Measurements from ENCODE around the gene COL23A1. TPM values are rescaled to one million over a fixed set of nuclear protein-coding genes. Genes with fewer than 3 reads are reported as not detected.
"Not testable (repeated sequence)": the region's sequence is repeated elsewhere in the genome, so short reads cannot be mapped to it uniquely, and the experiment has no call there.

COL23A1 gene
- polyA plus RNA-seq, 1 donor (not counting 4 experiments of a cell fraction or from before 2014, with no cell fraction given): not detected

- no peak overlapping the region for H3K4me2 ChIP-seq (ENCODE audit: control insufficient read depth, extremely low read depth, insufficient read depth, low read depth, low read length)
- no peaks in the 10 kb centered on the region for H3K27me3 ChIP-seq (ENCODE audit: control insufficient read depth, extremely low read depth, insufficient read depth, low read length)
- no peaks in the 10 kb centered on the region for H3K79me2 ChIP-seq (ENCODE audit: control insufficient read depth, insufficient read depth, low read length)
- H3K4me1 ChIP-seq (ENCODE audit: control insufficient read depth, extremely low read depth, insufficient read depth, low read length): no peaks in the 10 kb centered on the region
- no peak overlapping the region for H2AFZ ChIP-seq (ENCODE audit: control insufficient read depth, low read length)
- H3K27ac ChIP-seq (ENCODE audit: control insufficient read depth, insufficient read depth, low read length): no peak overlapping the region
- H3K36me3 ChIP-seq (ENCODE audit: control insufficient read depth in 2 of 2, extremely low read depth in 1 of 2, insufficient read depth in 2 of 2, low read length in 2 of 2): no peaks in the 10 kb centered on the region
- TF ChIP-seq EZH2 (IDR thresholded peaks at IDR 0.05; ENCODE audit: low read length) (no peak), CTCF (optimal IDR thresholded peaks at IDR 0.05 in 1 of 3, IDR thresholded peaks at IDR 0.05 in 1 of 3, conservative IDR thresholded peaks at IDR 0.05 in 1 of 3; ENCODE audit: extremely low read depth in 1 of 3, insufficient read depth in 2 of 3, low read length in 3 of 3) (no peak)
- H3K9me3 ChIP-seq (ENCODE audit: control insufficient read depth, low read depth, low read length): no peaks in the 10 kb centered on the region
- dilution Hi-C loops (cut with MboI; ENCODE audit: extremely low pct_ligation_motif_present, low sequenced_read_pairs): no loop called here
- no peak overlapping the region for H3K9ac ChIP-seq (ENCODE audit: control insufficient read depth, extremely low read depth, insufficient read depth, low read length)
- no peaks in the 10 kb centered on the region for H3K9me1 ChIP-seq (ENCODE audit: control insufficient read depth, extremely low read depth, insufficient read depth, low read length)
- no peak for FAIRE-seq
- no peaks in the 10 kb centered on the region for H4K20me1 ChIP-seq (ENCODE audit: control insufficient read depth, extremely low read depth, insufficient read depth, low read length)
- DNase-seq (ENCODE audit: low read depth, low spot score): no peak
- H3K4me3 ChIP-seq (ENCODE audit: control insufficient read depth in 2 of 3, extremely low read depth in 1 of 3, insufficient read depth in 2 of 3, low read depth in 1 of 3, low read length in 3 of 3): no peak overlapping the region
Measured at GRCh38 chr5:178304761-178305645, 285.2 kb downstream of the COL23A1 start.

DNA sequence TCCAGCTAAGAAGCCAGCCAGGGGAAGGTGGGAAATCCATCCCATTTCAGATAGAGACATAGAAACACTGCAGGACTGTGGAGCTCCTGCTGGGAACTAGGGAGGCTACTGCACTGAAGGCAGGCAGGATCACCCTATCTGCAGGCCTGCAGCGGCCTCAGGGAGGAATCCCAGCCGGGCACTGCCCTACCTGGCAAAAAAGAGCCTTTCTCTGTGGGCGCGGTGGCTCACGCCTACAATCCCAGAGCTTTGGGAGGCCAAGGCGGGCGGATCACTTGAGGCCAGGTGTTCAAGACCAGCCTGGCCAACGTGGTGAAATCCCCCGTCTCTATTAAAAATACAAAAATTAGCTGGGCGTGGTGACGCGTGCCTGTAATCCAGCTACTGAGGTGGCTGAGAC is 286.2 kb downstream of the COL23A1 start:
- Histone ChIP-seq H3K27me3 (ENCODE audit: control insufficient read depth, extremely low read depth, insufficient read depth, low read length) (no peaks in the 10 kb centered on the region), H2AFZ (ENCODE audit: control insufficient read depth, low read length) (no peak overlapping the region), H3K9ac (ENCODE audit: control insufficient read depth, extremely low read depth, insufficient read depth, low read length) (no peak overlapping the region), H3K9me3 (ENCODE audit: control insufficient read depth, low read depth, low read length) (no peaks in the 10 kb centered on the region), H3K36me3 (ENCODE audit: control insufficient read depth in 2 of 2, extremely low read depth in 1 of 2, insufficient read depth in 2 of 2, low read length in 2 of 2) (no peaks in the 10 kb centered on the region), H3K9me1 (ENCODE audit: control insufficient read depth, extremely low read depth, insufficient read depth, low read length) (no peaks in the 10 kb centered on the region), H3K27ac (ENCODE audit: control insufficient read depth, insufficient read depth, low read length) (no peak overlapping the region), H4K20me1 (ENCODE audit: control insufficient read depth, extremely low read depth, insufficient read depth, low read length) (no peaks in the 10 kb centered on the region), H3K79me2 (ENCODE audit: control insufficient read depth, insufficient read depth, low read length) (no peaks in the 10 kb centered on the region), H3K4me2 (ENCODE audit: control insufficient read depth, extremely low read depth, insufficient read depth, low read depth, low read length) (no peak overlapping the region), H3K4me1 (ENCODE audit: control insufficient read depth, extremely low read depth, insufficient read depth, low read length) (no peaks in the 10 kb centered on the region), H3K4me3 (ENCODE audit: control insufficient read depth in 2 of 3, extremely low read depth in 1 of 3, insufficient read depth in 2 of 3, low read depth in 1 of 3, low read length in 3 of 3) (no peak overlapping the region)
- dilution Hi-C loops (cut with MboI; ENCODE audit: extremely low pct_ligation_motif_present, low sequenced_read_pairs): no loop called here
- no peak for FAIRE-seq
- DNase-seq (ENCODE audit: low read depth, low spot score): no peak
- no peak for TF ChIP-seq CTCF (optimal IDR thresholded peaks at IDR 0.05 in 1 of 3, IDR thresholded peaks at IDR 0.05 in 1 of 3, conservative IDR thresholded peaks at IDR 0.05 in 1 of 3; ENCODE audit: extremely low read depth in 1 of 3, insufficient read depth in 2 of 3, low read length in 3 of 3)
- no peak for TF ChIP-seq EZH2 (IDR thresholded peaks at IDR 0.05; ENCODE audit: low read length)

- H3K9ac ChIP-seq (ENCODE audit: control insufficient read depth, extremely low read depth, insufficient read depth, low read length); H3K4me2 ChIP-seq (ENCODE audit: control insufficient read depth, extremely low read depth, insufficient read depth, low read depth, low read length); H3K9me3 ChIP-seq (ENCODE audit: control insufficient read depth, low read depth, low read length); H3K79me2 ChIP-seq (ENCODE audit: control insufficient read depth, insufficient read depth, low read length); H3K4me1 ChIP-seq (ENCODE audit: control insufficient read depth, extremely low read depth, insufficient read depth, low read length); H3K9me1 ChIP-seq (ENCODE audit: control insufficient read depth, extremely low read depth, insufficient read depth, low read length); H2AFZ ChIP-seq (ENCODE audit: control insufficient read depth, low read length); H3K27me3 ChIP-seq (ENCODE audit: control insufficient read depth, extremely low read depth, insufficient read depth, low read length); FAIRE-seq; H3K4me3 ChIP-seq (ENCODE audit: control insufficient read depth in 2 of 3, extremely low read depth in 1 of 3, insufficient read depth in 2 of 3, low read depth in 1 of 3, low read length in 3 of 3); H4K20me1 ChIP-seq (ENCODE audit: control insufficient read depth, extremely low read depth, insufficient read depth, low read length); dilution Hi-C loops (cut with MboI; ENCODE audit: extremely low pct_ligation_motif_present, low sequenced_read_pairs); H3K27ac ChIP-seq (ENCODE audit: control insufficient read depth, insufficient read depth, low read length); DNase-seq (ENCODE audit: low read depth, low spot score); H3K36me3 ChIP-seq (ENCODE audit: control insufficient read depth in 2 of 2, extremely low read depth in 1 of 2, insufficient read depth in 2 of 2, low read length in 2 of 2): not testable (repeated sequence)
Measured at GRCh38 chr5:178302321-178302720, 287.9 kb downstream of the COL23A1 start.
